HG02798 (cell line): Measurements from ENCODE around the gene XYLT1.

Experiments used
- ATAC-seq: cut with Tn5 transposase; IDR thresholded peaks from one replicate; pipeline ENCODE4 v1.9.1; 2021; ENCODE audit warnings: mild to moderate bottlenecking; ENCODE audit not compliant: unreplicated experiment, poor library complexity

The XYLT1 gene

GRCh38 chr16:17364319-17365210 is 106.2 kb downstream of the XYLT1 start:
- no peak for ATAC-seq

- no peak for ATAC-seq
These were observed 107.8 kb downstream of the XYLT1 start for GRCh38 chr16:17362946-17363345.

DNA sequence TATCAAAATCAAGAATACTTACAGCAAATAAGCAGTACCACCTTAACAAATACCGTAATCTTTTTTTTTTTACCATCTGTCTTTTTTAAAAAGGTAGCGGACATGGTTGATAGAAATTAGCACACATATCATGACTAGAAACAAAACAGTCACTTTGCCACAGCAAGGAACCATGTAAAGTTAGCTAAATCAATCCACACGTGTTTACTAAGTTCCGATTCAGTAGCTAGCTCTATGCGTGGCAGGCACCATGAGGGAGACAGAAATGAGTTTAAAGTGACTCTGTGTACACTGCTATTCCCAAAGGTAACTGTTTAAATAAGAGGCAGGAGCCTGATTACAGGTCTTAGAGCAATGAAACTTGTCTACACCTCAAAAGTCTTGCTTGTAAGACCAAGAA is 108.6 kb downstream of the XYLT1 start:
- no peak for ATAC-seq

GRCh38 chr16:17360693-17361122 is 110.1 kb downstream of the XYLT1 start:
- no peak for ATAC-seq

DNA sequence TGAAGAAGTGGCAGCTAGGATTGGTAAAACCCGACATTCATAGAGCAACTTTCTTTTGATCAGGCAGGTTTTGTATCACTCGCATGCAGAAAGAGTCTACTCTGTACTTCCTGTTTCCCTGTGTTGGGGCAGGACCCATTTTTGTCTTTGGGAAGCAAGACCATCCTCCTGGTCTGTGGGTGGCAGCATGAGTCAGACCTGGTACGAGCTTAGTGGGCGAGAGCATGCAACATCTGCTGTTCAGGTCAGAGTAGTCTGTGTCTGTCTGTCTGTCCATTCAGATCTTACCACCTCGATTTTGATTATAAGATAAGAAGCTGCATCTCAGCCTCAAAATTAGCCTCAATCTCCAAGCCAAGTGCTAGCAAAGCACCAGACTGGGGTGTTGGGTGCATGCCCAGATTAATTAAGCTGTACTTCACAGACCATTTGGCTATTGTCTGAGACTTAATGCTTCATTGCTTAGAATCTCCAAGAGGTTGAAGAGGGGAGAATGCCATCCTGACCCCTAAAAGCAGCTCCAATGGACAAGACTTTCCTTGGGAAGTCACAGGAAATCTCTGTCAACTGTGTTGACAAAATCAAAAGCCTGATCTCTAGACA is 110.9 kb downstream of the XYLT1 start:
- no peak for ATAC-seq

DNA sequence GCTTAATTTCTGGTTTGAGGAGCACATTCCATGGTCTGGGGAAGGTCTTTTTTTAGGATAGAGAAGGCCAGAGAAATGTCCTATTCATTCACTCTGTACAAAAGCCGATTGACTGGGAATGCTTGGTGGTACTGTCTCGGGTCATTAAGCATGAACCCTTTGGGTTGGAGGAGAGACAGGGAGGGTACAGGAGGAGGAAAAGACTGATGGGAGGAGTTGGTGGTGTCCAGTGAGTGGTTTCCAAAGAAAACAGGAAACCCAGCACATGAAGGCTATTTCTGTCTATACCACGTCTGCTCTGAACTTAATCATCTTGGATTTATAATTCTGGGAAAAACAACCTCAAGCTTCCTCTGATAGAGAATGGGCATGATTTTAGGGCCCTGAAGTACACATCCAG is 111.9 kb downstream of the XYLT1 start:
- ATAC-seq: no peak

GRCh38 chr16:17358355-17358754 is 112.4 kb downstream of the XYLT1 start:
- ATAC-seq: no peak

DNA sequence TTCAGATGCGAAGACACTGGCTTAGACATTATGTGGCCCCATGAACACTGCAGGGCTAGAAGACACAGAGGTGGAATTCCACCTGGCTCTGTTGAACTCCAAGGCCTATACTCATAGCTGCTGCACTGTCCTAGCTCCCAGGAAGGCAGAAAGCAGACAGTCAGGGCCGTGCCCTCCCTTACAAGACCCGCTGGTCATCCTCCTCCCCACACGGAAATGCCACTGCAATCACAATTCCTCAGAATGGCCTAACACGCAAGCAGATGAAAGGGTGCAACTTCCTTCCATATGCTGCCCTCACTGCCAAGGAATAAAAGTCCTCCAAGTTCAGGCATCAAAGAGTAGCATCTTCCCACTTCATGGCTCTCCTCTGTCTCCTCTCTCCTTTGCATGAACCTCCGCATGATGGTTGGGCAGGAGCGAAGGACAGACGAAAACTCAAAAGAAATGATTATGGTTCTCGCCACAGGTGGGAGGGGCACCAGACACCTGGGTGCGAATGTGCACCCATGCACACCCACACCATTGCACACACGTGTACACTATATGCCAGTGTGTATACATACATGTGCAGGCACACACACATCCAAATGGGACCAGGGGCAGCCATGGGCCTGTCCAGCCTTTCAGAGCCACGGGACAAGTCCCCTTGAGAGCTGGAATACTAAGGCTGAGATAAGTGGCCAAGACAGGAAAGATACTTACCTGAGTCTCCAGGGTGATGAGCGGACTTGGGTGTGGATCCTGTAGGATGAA is 113.3 kb downstream of the XYLT1 start:
- ATAC-seq: no peak

- no peak for ATAC-seq
These were observed 114.4 kb downstream of the XYLT1 start for GRCh38 chr16:17356243-17356933.

DNA sequence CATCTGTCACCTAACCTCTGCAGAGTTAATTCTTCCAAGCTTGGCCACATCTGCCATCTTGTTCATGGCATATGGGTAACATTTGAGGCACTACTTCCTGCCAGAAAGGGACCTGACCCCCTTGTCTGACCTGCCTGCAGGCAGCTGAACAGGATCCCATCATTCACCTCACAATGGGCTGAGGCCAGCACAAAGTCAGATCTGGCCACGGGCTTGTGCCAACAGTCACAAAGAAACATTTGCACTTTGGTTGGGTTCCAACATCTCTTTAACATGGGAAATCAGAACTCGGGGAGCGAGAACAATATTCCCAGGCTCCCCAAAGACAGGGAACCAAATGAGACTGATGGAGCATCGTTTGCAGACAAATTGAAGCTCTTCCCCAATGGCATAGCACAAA is 116.1 kb downstream of the XYLT1 start:
- no peak for ATAC-seq

GRCh38 chr16:17354141-17354601 is 116.6 kb downstream of the XYLT1 start:
- no peak for ATAC-seq

- ATAC-seq: no peak
These were observed 117.2 kb downstream of the XYLT1 start for GRCh38 chr16:17353561-17353960.

DNA sequence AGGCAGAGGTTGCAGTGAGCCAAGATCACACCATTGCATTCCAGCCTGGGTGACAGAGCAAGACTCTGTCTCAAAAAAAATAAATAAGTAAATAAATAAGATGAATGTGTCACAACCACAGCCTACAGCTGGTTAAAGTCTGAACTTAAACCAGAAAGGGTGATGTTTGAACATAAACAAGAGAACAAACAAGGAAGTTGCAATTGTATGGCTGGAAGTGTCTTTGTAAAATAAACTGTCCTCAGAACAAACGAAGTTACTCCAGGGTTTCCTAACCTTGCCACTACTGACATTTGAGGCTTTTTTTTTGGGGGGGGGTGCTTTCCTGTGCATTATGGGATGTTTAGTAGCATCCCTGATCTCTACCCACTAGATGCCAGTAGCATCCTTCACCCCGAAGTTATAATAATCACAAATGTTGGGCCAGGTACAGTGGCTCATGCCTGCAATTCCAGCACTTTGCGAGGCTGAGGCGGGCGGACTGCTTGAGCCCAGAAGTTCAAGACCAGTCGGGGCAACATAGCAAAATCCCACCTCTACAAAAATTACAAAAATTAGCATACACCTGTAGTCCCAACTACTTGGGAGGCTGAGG is 119.2 kb downstream of the XYLT1 start:
- no peak for ATAC-seq

DNA sequence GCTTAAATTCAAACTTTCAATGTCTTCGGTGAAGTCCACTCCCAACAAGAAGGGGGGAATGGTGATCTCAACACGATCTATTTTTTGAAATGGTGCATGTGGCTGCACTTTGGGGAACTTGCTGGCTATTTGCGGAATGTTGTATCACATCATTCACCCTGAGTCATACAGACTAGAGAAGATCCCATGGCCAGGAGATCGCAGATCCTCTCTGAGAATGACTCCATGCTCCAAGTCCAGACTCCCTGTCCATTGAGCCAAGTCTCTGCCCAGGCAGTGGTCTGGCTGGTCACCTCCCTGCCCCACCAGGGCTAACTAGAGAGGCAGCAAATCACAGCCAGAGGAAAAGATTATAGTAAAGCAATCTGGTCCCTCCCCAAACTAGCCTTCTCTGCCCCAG is 120.6 kb downstream of the XYLT1 start:
- ATAC-seq: no peak

DNA sequence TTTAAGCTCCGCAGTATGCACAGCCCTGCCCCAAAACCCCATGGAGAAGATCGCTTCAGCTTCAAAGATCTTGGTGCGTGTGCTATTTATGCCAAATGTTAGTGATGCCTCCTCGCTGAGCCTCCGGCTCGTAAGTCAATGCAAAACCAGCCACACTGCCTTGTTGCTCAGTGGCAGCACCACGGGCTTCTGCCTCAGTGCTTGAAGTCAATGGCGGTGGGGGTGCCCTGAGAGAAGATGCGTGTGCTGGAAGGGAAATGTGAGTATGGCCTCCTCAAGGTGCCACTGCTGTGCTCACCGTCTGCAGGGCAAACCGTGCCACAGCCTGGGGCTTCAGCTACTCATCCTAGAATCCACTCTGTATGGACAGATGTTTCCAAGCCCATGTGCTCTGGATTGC is 121.9 kb downstream of the XYLT1 start:
- no peak for ATAC-seq

DNA sequence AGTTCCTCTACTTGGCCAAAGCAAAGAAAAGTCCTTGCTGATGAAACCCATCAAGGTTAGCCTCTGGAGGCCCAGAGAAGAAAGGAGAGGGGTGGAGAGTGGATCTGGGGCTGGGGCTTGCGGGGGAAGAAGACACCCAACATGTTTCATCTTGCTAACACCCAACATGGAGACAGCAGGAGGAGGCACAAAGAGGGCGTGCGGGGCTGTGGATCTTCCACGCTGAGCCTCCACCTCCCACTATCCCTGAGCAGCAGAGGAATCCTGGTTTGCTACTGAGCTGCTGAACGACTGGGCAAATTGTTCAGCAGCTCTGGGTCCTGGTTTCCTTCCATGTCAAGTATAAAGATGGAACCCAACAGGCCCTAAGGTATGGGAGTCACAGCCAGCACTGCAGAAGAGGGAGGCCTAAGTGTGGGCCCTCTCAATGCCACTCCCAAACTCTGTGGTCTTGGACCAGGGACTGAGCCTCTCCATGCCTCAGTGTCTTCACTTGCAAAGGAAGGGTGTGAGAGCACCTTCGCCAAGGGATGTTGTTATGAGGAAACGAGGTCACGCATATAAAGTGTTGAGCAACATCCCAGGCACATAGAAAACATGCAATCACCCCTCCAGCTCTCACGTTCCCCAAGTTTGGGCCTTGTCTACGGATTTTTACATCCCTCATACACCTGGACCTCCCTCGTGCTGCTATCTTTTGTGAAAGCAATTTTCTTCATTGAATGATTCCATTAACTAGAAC is 122.5 kb downstream of the XYLT1 start:
- no peak for ATAC-seq

- ATAC-seq: no peak
These were observed 123.1 kb downstream of the XYLT1 start for GRCh38 chr16:17347624-17348023.

DNA sequence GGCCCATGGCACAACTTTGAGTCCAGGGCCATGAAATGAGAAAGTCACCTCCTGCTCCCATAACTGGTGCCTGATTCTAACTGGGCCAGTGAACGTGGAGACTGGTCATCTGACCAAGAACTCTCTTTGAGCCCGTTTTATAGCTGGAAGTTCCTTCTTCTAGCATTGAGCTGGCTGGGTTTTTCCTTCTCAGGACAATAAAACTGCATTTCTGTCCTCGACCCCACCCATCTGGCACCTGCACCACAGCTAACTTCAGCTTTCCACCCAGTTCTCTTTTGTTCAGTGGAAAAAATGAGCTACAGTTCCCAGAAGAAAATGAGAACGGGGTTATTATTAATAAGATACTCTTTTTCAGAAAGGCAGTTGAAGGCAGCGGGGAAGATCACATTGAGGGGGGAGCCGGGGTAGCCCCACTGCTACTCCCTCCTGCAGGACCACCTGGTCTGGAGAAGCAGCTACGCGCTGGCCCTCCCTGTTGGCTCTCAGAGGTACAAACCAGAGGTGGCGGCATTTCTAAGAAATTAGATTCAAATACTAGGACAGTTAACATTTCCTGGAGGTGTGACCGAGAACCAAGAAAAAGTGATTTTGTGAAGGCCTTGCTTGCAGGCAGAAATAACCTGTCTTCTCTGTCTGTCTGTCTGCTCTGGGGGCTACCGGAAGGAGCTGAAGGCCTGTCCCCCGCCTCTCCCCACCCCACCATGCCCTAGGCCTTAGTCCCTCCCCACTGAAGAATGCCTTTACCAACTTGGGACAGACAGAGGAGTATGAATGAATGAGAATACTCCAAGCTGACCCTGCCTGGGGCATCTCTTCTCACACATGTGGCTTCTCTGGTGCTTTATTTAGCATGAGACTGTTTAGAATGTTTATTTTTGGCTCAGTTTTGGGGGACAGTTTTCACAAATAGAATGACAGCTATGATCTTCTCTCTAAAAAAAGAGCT is 123.9 kb downstream of the XYLT1 start:
- no peak for ATAC-seq
